Urinary bladder (tissue), 4 donors: ENCODE results near the gene TSPEAR. TPM values are rescaled to one million over a fixed set of nuclear protein-coding genes. Genes with fewer than 3 reads are reported as not detected.

Experiments used
- DNase-seq: peaks from one replicate; pipeline ENCODE4 v3.0.0-alpha.2; 2015; ENCODE audit errors: extremely low spot score
- H3K27ac ChIP-seq: one replicate; pipeline ENCODE4 v1.5.1; 2013; ENCODE audit warnings: low read depth, mild to moderate bottlenecking, moderate library complexity
- H3K36me3 ChIP-seq: one replicate; pipeline ENCODE4 v1.6.1; 2013; ENCODE audit warnings: mild to moderate bottlenecking, moderate library complexity; ENCODE audit not compliant: insufficient read depth
- H3K4me1 ChIP-seq: one replicate; pipeline ENCODE4 v1.6.1; 2013; ENCODE audit warnings: mild to moderate bottlenecking, moderate library complexity; ENCODE audit not compliant: insufficient read depth
- H3K4me3 ChIP-seq: one replicate; pipeline ENCODE4 v1.5.1; 2013; ENCODE audit warnings: low read depth, low read length
- WGBS: extraction: QIAGEN DNeasy Blood & Tissue Kit; methylation state at CpG from one replicate; pipeline ENCODE4 v1.1.7; 2013; 5-methylcytosine and 5-hydroxymethylcytosine counted together
- polyA plus RNA-seq: library from polyadenylated mRNA; stranded (reverse); fragments of 200-250 nt; gene quantifications from one replicate; pipeline ENCODE4 v1.2.3, GENCODE V29; 2013
- total RNA-seq: library from RNA; depleted of rRNA; stranded (reverse); fragments of >200 nt; gene quantifications from one replicate; pipeline ENCODE4 v1.2.3, GENCODE V29; 2014
- donor health status: healthy with polysubstance abuse.
- donor health status: healthy.

TSPEAR gene
- total and polyA plus RNA-seq, 2 donors: 0.03 to 0.21 TPM

GRCh38 chr21:44708213-44708865 is 3.0 kb downstream of the TSPEAR start:
- WGBS: 3% methylated on average over 13 of the region's 13 CpGs
- Histone ChIP-seq H3K4me3 (no peak overlapping the region), H3K4me1 (no peaks in the 10 kb centered on the region), H3K27ac (no peak overlapping the region), H3K36me3 (no peaks in the 10 kb centered on the region)
- DNase-seq: no peak

GRCh38 chr21:44706706-44707581 is 4.4 kb downstream of the TSPEAR start:
- H3K27ac ChIP-seq: no peak overlapping the region
- WGBS: 2% methylated on average over 45 of the region's 46 CpGs
- no peak for DNase-seq

GRCh38 chr21:44706026-44706705 is 5.2 kb downstream of the TSPEAR start:
- DNase-seq: no peak

More at GRCh38 chr21:44706706-44707581, 4.4 kb downstream of the TSPEAR start:
- Histone ChIP-seq H3K4me3 (no peak overlapping the region), H3K36me3 (no peaks in the 10 kb centered on the region), H3K4me1 (no peaks in the 10 kb centered on the region)

GRCh38 chr21:44704636-44705001 is 6.8 kb downstream of the TSPEAR start:
- DNase-seq: no peak
- Histone ChIP-seq H3K4me3 (no peak overlapping the region), H3K36me3 (no peaks in the 10 kb centered on the region), H3K4me1 (no peaks in the 10 kb centered on the region), H3K27ac (no peak overlapping the region)
- 13% methylated on average over 13 of the region's 13 CpGs for WGBS

More at GRCh38 chr21:44706026-44706705, 5.2 kb downstream of the TSPEAR start:
- H3K36me3 ChIP-seq: no peaks in the 10 kb centered on the region
- H3K27ac ChIP-seq: no peak overlapping the region
- H3K4me1 ChIP-seq: no peaks in the 10 kb centered on the region
- WGBS: 3% methylated on average over 54 of the region's 54 CpGs
- H3K4me3 ChIP-seq: no peak overlapping the region

- H3K4me3 ChIP-seq: no peak overlapping the region
- H3K4me1 ChIP-seq: no peaks in the 10 kb centered on the region
- 34% methylated on average over 13 of the region's 13 CpGs for WGBS
- no peak overlapping the region for H3K27ac ChIP-seq
- H3K36me3 ChIP-seq: no peaks in the 10 kb centered on the region
- DNase-seq: no peak
Measured at GRCh38 chr21:44703731-44704635, 7.4 kb downstream of the TSPEAR start.

- no peak for DNase-seq
- 35% methylated on average over 16 of the region's 16 CpGs for WGBS
- Histone ChIP-seq H3K27ac (no peak overlapping the region), H3K36me3 (no peaks in the 10 kb centered on the region), H3K4me1 (no peaks in the 10 kb centered on the region), H3K4me3 (no peak overlapping the region)
Measured at GRCh38 chr21:44702973-44703730, 8.2 kb downstream of the TSPEAR start.

GRCh38 chr21:44702111-44702972 is 9.0 kb downstream of the TSPEAR start:
- no peak for DNase-seq
- Histone ChIP-seq H3K36me3 (no peaks in the 10 kb centered on the region), H3K4me3 (no peak overlapping the region), H3K27ac (no peak overlapping the region), H3K4me1 (no peaks in the 10 kb centered on the region)
- 68% methylated on average over 22 of the region's 22 CpGs for WGBS

- WGBS: 17% methylated on average over 12 of the region's 12 CpGs
Measured at GRCh38 chr21:44701541-44701940, 9.8 kb downstream of the TSPEAR start.

GRCh38 chr21:44701023-44701400 is 10.4 kb downstream of the TSPEAR start:
- Histone ChIP-seq H3K36me3 (no peaks in the 10 kb centered on the region), H3K27ac (no peak overlapping the region), H3K4me3 (no peak overlapping the region), H3K4me1 (no peaks in the 10 kb centered on the region)
- WGBS: 79% methylated on average over 14 of the region's 14 CpGs
- no peak for DNase-seq

More at GRCh38 chr21:44701541-44701940, 9.8 kb downstream of the TSPEAR start:
- DNase-seq: no peak
- H3K27ac ChIP-seq: no peak overlapping the region
- no peaks in the 10 kb centered on the region for H3K36me3 ChIP-seq
- no peak overlapping the region for H3K4me3 ChIP-seq
- H3K4me1 ChIP-seq: no peaks in the 10 kb centered on the region

- no peak overlapping the region for H3K27ac ChIP-seq
- no peaks in the 10 kb centered on the region for H3K4me1 ChIP-seq
- WGBS: 41% methylated on average over 21 of the region's 21 CpGs
- no peak overlapping the region for H3K4me3 ChIP-seq
- DNase-seq: no peak
- H3K36me3 ChIP-seq: no peaks in the 10 kb centered on the region
Measured at GRCh38 chr21:44700101-44701022, 11.0 kb downstream of the TSPEAR start.

- no peak overlapping the region for H3K4me3 ChIP-seq
- no peaks in the 10 kb centered on the region for H3K4me1 ChIP-seq
- 45% methylated on average over 17 of the region's 17 CpGs for WGBS
- no peak for DNase-seq
- H3K27ac ChIP-seq: no peak overlapping the region
- no peaks in the 10 kb centered on the region for H3K36me3 ChIP-seq
Measured at GRCh38 chr21:44699502-44700001, 11.8 kb downstream of the TSPEAR start.
